ENCODE data around the gene WASHC4.
"Not testable (repeated sequence)": the region's sequence is repeated elsewhere in the genome, so short reads cannot be mapped to it uniquely, and the experiment has no call there.

Gene WASHC4

DNA sequence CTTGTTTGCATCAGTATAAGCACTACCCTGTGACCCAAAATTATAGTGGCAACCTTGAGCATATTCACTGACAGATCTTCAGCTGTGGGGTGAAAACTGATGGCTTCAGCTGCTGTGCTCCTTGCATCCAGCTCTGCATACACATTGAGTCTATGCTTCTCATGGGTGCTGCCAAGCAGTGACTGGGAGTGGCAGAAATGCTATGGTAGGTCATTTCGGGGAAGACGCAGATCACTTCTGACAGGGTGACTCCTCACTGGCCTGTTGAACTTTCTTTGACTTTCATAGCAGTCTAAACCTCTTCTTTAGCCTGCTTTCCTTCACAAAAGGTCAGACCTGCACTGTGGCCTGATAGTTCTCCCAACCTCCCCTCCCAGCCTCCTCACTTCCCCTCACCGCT is 17.7 kb upstream of the WASHC4 start:
- TF ChIP-seq, protein P1, sequence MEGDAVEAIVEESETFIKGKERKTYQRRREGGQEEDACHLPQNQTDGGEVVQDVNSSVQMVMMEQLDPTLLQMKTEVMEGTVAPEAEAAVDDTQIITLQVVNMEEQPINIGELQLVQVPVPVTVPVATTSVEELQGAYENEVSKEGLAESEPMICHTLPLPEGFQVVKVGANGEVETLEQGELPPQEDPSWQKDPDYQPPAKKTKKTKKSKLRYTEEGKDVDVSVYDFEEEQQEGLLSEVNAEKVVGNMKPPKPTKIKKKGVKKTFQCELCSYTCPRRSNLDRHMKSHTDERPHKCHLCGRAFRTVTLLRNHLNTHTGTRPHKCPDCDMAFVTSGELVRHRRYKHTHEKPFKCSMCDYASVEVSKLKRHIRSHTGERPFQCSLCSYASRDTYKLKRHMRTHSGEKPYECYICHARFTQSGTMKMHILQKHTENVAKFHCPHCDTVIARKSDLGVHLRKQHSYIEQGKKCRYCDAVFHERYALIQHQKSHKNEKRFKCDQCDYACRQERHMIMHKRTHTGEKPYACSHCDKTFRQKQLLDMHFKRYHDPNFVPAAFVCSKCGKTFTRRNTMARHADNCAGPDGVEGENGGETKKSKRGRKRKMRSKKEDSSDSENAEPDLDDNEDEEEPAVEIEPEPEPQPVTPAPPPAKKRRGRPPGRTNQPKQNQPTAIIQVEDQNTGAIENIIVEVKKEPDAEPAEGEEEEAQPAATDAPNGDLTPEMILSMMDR (IDR thresholded peaks at IDR 0.05; ENCODE audit: low read length): no peak
- TF ChIP-seq EZH2phosphoT487 (IDR thresholded peaks at IDR 0.05; ENCODE audit: low read length) (no peak), EZH2 (optimal IDR thresholded peaks at IDR 0.05; ENCODE audit: low read depth, low read length) (no peak)
- Histone ChIP-seq H3K27me3 (replicated peaks; ENCODE audit: insufficient read depth, low read length) (no peaks in the 10 kb centered on the region), H3K27ac (ENCODE audit: low read length) (no peak overlapping the region), H3K4me3 (ENCODE audit: low read length) (no peak overlapping the region), H3K79me2 (ENCODE audit: low read length) (no peaks in the 10 kb centered on the region), H3F3A (ENCODE audit: insufficient read depth, low read length) (0 out of 2 replicates have a peak, but pooled peaks cover under 1% of the 10 kb centered on the region), H3K4me2 (ENCODE audit: low read depth, low read length) (no peak overlapping the region), H3K9me2 (replicated peaks; ENCODE audit: insufficient read depth, low read length) (no peaks in the 10 kb centered on the region), H3K9ac (ENCODE audit: low read length) (no peak overlapping the region), H3K9me3 (replicated peaks; ENCODE audit: insufficient read depth, low read length) (no peaks in the 10 kb centered on the region), H4K20me1 (ENCODE audit: insufficient read depth, low read length) (no peaks in the 10 kb centered on the region), H3K4me1 (ENCODE audit: low read length) (no peaks in the 10 kb centered on the region), H2AFZ (ENCODE audit: low read length) (no peak overlapping the region), H3K36me3 (replicated peaks; ENCODE audit: insufficient read depth, low read length) (no peaks in the 10 kb centered on the region)
- DNase-seq: no peak

DNA sequence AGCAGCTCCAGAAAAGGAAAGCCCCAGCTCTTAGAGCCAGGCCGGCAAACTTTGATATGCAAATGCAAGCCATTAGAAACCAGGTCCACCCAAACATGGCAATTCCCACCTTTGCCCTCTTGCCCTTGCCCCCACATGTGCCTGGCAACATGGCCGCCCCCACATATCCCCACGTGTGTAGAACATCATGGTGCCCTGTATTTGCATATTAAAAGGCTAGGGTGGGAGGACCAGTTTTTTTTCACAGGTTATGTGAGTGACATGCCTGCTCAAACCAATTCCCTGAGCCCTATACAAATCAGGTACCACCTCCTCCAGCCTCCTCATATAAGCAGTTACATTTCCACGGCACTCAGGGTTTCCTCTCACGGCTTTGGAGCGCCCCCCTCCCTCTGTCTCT is 17.2 kb upstream of the WASHC4 start:
- H3K79me2 ChIP-seq (ENCODE audit: low read length): no peaks in the 10 kb centered on the region
- no peaks in the 10 kb centered on the region for H3K4me1 ChIP-seq (ENCODE audit: low read length)
- H3K9me3 ChIP-seq (replicated peaks; ENCODE audit: insufficient read depth, low read length): no peaks in the 10 kb centered on the region
- H3K27me3 ChIP-seq (replicated peaks; ENCODE audit: insufficient read depth, low read length): no peaks in the 10 kb centered on the region
- no peak overlapping the region for H3K9ac ChIP-seq (ENCODE audit: low read length)
- no peak overlapping the region for H3K4me3 ChIP-seq (ENCODE audit: low read length)
- H3K4me2 ChIP-seq (ENCODE audit: low read depth, low read length): no peak overlapping the region
- H3F3A ChIP-seq (ENCODE audit: insufficient read depth, low read length): no peaks in the 10 kb centered on the region
- DNase-seq: no peak
- H3K9me2 ChIP-seq (replicated peaks; ENCODE audit: insufficient read depth, low read length): no peaks in the 10 kb centered on the region
- no peak overlapping the region for H3K27ac ChIP-seq (ENCODE audit: low read length)
- TF ChIP-seq EZH2 (optimal IDR thresholded peaks at IDR 0.05; ENCODE audit: low read depth, low read length) (no peak), EZH2phosphoT487 (IDR thresholded peaks at IDR 0.05; ENCODE audit: low read length) (no peak)
- TF ChIP-seq, protein P1 (IDR thresholded peaks at IDR 0.05; ENCODE audit: low read length): no peak
- no peaks in the 10 kb centered on the region for H4K20me1 ChIP-seq (ENCODE audit: insufficient read depth, low read length)
- no peak overlapping the region for H2AFZ ChIP-seq (ENCODE audit: low read length)
- H3K36me3 ChIP-seq (replicated peaks; ENCODE audit: insufficient read depth, low read length): no peaks in the 10 kb centered on the region

DNA sequence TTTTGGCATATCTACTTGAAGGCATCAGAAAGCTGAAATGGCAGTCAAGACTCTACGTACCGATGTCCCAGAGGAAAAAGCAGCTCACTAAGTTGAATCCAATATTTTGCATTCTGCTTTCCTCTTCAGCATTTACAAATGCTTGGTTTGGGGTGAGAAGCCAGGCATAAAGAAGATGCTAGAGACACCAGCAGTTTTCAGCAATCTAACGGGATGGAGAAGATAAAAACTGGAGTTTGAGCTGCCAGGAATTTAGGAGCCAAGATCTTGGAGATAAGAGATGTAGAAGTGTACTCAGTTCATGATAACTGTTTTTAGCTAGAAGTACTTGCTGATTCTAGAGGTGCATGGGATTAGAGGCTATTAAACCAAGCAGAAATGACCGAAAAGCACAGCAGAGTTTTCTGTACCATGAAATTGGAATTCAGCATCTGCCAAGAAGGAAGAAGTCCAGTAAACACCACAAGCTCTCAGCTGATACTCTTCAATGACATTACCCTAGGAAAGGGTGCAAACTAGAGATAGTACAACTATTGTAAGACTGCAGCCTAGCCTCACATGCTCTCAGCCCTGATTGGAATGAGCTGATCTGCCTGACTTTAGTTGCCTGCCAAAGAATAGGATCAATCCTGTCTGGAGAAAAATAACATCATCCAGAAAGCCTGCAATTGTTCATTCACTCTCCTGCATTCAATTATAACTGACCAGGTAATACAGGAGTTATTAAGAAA is 15.9 kb upstream of the WASHC4 start:
- no peaks in the 10 kb centered on the region for H4K20me1 ChIP-seq (ENCODE audit: insufficient read depth, low read length)
- TF ChIP-seq EZH2phosphoT487 (IDR thresholded peaks at IDR 0.05; ENCODE audit: low read length): no peak
- no peak overlapping the region for H3K27ac ChIP-seq (ENCODE audit: low read length)
- DNase-seq: no peak
- H2AFZ ChIP-seq (ENCODE audit: low read length): no peak overlapping the region
- no peaks in the 10 kb centered on the region for H3K79me2 ChIP-seq (ENCODE audit: low read length)
- H3K4me1 ChIP-seq (ENCODE audit: low read length): no peaks in the 10 kb centered on the region
- no peak overlapping the region for H3K4me2 ChIP-seq (ENCODE audit: low read depth, low read length)
- no peaks in the 10 kb centered on the region for H3K27me3 ChIP-seq (replicated peaks; ENCODE audit: insufficient read depth, low read length)
- no peaks in the 10 kb centered on the region for H3K36me3 ChIP-seq (replicated peaks; ENCODE audit: insufficient read depth, low read length)
- no peak overlapping the region for H3K9ac ChIP-seq (ENCODE audit: low read length)
- H3K9me2 ChIP-seq (replicated peaks; ENCODE audit: insufficient read depth, low read length): no peaks in the 10 kb centered on the region
- no peak overlapping the region for H3K4me3 ChIP-seq (ENCODE audit: low read length)
- no peaks in the 10 kb centered on the region for H3F3A ChIP-seq (ENCODE audit: insufficient read depth, low read length)
- H3K9me3 ChIP-seq (replicated peaks; ENCODE audit: insufficient read depth, low read length): no peaks in the 10 kb centered on the region

DNA sequence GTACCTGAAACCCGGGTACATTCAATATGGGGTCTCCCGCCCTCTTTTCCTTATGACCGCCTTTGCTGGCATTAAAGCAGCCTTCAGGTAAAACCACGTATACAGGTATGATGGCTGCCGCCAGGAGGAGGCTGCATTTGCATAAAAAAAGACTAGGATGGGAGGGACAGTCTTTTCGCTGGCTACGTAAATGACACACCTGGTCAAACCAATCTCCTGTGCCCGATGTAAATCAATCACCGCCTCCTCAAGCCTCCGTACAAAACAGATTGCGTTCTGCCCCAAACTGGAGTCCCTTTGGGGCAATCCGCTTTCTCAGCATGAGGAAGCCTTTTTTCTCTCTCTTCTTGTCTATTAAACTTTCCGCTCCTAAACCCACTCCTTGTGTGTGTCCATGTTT is 15.2 kb upstream of the WASHC4 start:
- no peaks in the 10 kb centered on the region for H4K20me1 ChIP-seq (ENCODE audit: insufficient read depth, low read length)
- no peak overlapping the region for H3K4me2 ChIP-seq (ENCODE audit: low read depth, low read length)
- no peak overlapping the region for H3K27ac ChIP-seq (ENCODE audit: low read length)
- no peak overlapping the region for H3K4me3 ChIP-seq (ENCODE audit: low read length)
- no peaks in the 10 kb centered on the region for H3K4me1 ChIP-seq (ENCODE audit: low read length)
- no peaks in the 10 kb centered on the region for H3K27me3 ChIP-seq (replicated peaks; ENCODE audit: insufficient read depth, low read length)
- H3K9me3 ChIP-seq (replicated peaks; ENCODE audit: insufficient read depth, low read length): no peaks in the 10 kb centered on the region
- H3F3A ChIP-seq (ENCODE audit: insufficient read depth, low read length): no peaks in the 10 kb centered on the region
- no peak for DNase-seq
- H3K36me3 ChIP-seq (replicated peaks; ENCODE audit: insufficient read depth, low read length): no peaks in the 10 kb centered on the region
- TF ChIP-seq, protein P1 (IDR thresholded peaks at IDR 0.05; ENCODE audit: low read length): no peak
- no peak for TF ChIP-seq EZH2 (optimal IDR thresholded peaks at IDR 0.05; ENCODE audit: low read depth, low read length)
- TF ChIP-seq EZH2phosphoT487 (IDR thresholded peaks at IDR 0.05; ENCODE audit: low read length): no peak
- H3K9me2 ChIP-seq (replicated peaks; ENCODE audit: insufficient read depth, low read length): no peaks in the 10 kb centered on the region
- H3K79me2 ChIP-seq (ENCODE audit: low read length): no peaks in the 10 kb centered on the region
- no peak overlapping the region for H3K9ac ChIP-seq (ENCODE audit: low read length)
- H2AFZ ChIP-seq (ENCODE audit: low read length): no peak overlapping the region

DNA sequence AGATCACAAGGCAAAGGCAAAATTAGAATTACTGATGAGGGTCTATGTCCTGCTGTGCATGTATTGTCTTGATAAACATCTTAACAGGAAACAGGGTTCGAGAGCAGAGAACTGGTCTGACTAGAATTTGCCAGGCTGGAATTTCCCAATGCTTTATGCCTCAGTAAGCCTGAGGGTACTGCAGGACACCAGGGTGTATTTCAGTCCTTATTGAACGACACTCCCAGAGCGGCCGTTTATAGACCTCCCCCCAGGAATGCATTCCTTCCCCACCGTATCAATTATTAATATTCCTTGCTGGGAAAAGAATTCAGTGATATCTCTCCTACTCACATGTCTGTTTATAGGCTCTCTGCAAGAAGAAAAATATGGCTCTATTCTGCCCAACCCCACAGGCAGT is 12.2 kb upstream of the WASHC4 start:
- H3K9me2 ChIP-seq (replicated peaks; ENCODE audit: insufficient read depth, low read length); H3K9me3 ChIP-seq (replicated peaks; ENCODE audit: insufficient read depth, low read length); H2AFZ ChIP-seq (ENCODE audit: low read length); H4K20me1 ChIP-seq (ENCODE audit: insufficient read depth, low read length); H3K27ac ChIP-seq (ENCODE audit: low read length); DNase-seq; H3K79me2 ChIP-seq (ENCODE audit: low read length); H3K4me3 ChIP-seq (ENCODE audit: low read length); H3K4me1 ChIP-seq (ENCODE audit: low read length); H3K4me2 ChIP-seq (ENCODE audit: low read depth, low read length); H3K36me3 ChIP-seq (replicated peaks; ENCODE audit: insufficient read depth, low read length); H3K9ac ChIP-seq (ENCODE audit: low read length); H3F3A ChIP-seq (ENCODE audit: insufficient read depth, low read length); H3K27me3 ChIP-seq (replicated peaks; ENCODE audit: insufficient read depth, low read length): not testable (repeated sequence)
